Smooth muscle cell of the brain vasculature (primary cell): Measurements from ENCODE around the gene FLT3LG.

ENCODE experiments used
- DNase-seq: peaks from one replicate; pipeline ENCODE4 v3.0.0-alpha.2; 2012; ENCODE audit warnings: low read depth, low spot score

The FLT3LG gene

GRCh38 chr19:49512970-49513745, 39.1 kb downstream of the FLT3LG start:
- DNase-seq, result no peak

DNA sequence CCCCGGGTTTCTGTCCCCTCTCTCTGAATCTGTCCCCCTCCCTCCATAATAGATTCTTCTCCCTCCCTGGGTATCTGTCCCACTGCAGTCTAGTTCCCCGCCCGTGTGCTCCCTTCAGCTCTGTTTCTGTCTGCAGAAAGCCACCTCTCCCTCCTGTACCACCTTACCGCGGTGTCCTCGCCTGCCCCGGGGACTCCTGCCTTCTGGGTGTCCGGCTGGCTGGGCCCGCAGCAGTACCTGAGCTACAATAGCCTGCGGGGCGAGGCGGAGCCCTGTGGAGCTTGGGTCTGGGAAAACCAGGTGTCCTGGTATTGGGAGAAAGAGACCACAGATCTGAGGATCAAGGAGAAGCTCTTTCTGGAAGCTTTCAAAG, 39.7 kb downstream of the FLT3LG start:
- DNase-seq, result no peak

DNA sequence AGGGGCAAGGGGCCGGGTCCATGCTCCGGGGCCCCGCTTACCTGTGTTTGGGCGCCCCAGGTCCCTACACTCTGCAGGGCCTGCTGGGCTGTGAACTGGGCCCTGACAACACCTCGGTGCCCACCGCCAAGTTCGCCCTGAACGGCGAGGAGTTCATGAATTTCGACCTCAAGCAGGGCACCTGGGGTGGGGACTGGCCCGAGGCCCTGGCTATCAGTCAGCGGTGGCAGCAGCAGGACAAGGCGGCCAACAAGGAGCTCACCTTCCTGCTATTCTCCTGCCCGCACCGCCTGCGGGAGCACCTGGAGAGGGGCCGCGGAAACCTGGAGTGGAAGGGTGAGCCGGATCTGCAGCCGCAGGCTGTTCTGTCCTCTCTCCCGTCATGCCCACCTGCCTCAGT, 40.1 kb downstream of the FLT3LG start:
- DNase-seq, result no peak

- DNase-seq, result no peak
Measured at GRCh38 chr19:49515767-49516166, 41.8 kb downstream of the FLT3LG start.

- DNase-seq, result no peak
Measured at GRCh38 chr19:49518033-49518432, 44.0 kb downstream of the FLT3LG start.

GRCh38 chr19:49520705-49521319, 46.8 kb downstream of the FLT3LG start:
- DNase-seq, result no peak

DNA sequence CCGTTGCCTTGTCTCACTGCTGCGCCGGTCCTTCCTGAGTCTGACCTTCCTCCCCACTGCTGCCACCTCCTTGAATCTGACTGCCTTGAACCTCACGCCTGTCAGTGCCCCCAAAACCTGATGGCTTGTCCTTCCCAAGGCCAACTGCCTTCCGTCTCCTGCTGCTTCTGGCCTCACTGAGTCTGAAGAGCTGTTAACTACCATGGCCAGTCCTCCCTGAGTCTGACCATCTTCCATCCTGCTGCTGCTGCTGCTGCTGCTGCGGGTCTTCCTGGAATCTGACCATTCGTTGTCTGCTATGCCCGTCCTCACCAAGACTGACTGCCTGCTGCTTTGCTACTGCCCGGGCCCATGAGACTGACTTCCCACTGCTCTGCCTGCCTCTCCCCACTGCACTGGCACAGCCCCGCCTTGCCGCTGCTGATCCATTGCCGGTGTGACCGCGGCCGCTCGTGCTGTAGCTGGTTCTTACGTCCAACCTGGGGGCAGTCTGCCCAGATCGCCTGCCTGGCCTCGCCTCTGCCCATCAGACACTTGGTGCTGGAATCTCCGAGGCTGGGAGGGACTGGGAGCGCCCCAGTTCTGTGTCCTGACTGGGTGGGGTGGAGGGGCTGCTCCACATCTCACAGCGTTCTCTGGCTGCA, 50.9 kb downstream of the FLT3LG start:
- no peak for DNase-seq

DNA sequence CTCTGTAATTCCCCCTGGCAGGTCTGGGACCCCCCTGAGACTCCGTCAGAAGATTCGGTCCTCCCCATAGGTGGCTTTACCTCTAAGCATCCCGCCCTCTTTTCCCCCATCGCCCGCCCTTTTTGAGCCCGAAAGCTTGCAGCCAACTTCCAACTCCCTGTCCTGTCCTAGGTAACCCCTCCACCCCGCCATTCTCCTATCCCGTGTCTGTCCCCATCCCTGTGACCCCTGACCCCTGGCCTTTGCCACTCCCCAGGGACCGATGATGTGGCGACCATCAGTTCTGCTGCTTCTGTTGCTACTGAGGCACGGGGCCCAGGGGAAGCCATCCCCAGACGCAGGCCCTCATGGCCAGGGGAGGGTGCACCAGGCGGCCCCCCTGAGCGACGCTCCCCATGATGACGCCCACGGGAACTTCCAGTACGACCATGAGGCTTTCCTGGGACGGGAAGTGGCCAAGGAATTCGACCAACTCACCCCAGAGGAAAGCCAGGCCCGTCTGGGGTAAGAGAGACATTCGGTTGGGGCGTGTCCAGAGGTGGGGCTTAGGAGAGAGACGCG, 54.3 kb downstream of the FLT3LG start:
- no peak for DNase-seq

DNA sequence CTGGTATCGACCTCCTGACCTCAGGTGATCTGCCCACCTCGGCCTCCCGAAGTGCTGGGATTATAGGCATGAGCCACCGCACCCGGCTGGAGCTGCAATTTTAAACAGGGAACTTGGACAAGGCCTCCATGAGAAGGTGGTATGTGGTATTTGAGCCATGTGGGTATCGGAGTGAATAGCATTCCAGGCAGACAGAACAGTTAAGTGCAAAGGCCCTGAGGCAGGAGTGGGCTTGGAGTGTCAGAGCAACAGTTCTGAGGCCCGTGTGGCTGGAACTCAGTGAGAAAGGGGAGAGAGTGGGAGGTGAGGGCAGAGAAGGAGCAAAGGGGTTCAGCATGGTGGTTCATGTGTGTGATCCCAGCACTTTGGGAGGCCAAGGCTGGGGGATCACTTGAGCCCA, 56.7 kb downstream of the FLT3LG start:
- DNase-seq, result no peak

- DNase-seq, result no peak
Measured at GRCh38 chr19:49533551-49534488, 59.8 kb downstream of the FLT3LG start.

DNA sequence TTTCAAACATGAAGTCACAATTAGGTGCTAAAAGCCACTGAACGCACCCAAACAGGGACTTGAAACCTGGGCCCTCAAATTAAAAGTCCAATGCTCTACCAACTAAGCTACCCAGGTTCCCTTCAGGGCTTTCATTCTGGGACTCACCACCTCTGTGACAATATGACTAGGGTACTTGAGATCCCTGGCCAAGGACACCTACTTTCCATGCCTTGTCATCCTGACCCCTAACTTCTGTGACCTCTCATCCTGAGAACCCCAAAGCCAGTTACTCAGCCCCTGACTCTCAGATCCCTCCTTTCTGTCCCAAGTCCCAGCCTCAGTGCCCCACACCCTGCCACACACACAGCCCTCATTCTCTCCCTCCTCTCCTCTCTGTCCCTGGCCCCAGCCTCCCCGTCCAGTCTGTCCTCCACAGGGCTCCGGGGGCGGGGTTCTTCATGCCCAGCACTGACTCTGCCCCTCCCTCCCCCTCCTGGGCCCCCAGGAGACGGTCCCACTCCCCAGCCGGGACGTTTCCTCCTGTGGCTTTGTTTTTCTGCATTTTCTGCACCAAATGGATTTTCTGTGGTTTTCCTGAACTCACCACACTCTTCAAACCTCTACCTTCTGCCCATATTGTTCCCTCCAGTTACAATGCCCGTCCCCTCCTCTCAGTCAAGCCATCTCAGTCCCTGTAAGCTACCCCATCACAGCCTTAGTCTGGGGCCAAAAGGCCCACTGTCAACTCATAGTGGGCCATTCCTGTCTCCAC, 60.8 kb downstream of the FLT3LG start:
- DNase-seq, result no peak
